ENCODE data around the gene LYPD4. TPM values are rescaled to one million over a fixed set of nuclear protein-coding genes. Genes with fewer than 3 reads are reported as not detected.

Gene LYPD4
- total RNA-seq, 2 donors from 2014 or later, result 6.6 TPM; not detected in 1

DNA sequence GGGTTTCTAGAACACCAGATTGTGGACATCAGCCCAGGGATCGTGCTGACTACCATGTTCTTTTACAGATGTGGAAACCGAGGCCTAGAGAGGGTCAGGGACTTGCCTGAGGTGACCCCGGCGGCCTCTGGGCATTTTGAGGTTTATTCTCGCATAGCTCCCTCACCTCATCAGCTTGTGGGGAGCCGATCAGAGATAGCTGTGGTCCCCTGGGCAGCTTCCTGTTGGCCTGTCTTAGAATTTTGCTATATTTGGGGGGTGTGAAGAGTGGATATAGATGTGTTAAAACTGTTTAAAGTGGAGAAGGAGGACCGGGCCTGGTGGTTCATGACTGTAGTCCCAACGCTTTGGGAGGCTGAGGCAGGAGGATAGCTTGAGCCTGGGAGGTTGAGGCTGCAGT is 45.4 kb upstream of the LYPD4 start:
- H3K4me1 ChIP-seq (replicated peaks), result peaks cover 2% of the 10 kb centered on the region
- H3K27ac ChIP-seq, result no peak overlapping the region
- H3K36me3 ChIP-seq, result no peaks in the 10 kb centered on the region
- TF ChIP-seq, protein P1, sequence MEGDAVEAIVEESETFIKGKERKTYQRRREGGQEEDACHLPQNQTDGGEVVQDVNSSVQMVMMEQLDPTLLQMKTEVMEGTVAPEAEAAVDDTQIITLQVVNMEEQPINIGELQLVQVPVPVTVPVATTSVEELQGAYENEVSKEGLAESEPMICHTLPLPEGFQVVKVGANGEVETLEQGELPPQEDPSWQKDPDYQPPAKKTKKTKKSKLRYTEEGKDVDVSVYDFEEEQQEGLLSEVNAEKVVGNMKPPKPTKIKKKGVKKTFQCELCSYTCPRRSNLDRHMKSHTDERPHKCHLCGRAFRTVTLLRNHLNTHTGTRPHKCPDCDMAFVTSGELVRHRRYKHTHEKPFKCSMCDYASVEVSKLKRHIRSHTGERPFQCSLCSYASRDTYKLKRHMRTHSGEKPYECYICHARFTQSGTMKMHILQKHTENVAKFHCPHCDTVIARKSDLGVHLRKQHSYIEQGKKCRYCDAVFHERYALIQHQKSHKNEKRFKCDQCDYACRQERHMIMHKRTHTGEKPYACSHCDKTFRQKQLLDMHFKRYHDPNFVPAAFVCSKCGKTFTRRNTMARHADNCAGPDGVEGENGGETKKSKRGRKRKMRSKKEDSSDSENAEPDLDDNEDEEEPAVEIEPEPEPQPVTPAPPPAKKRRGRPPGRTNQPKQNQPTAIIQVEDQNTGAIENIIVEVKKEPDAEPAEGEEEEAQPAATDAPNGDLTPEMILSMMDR (IDR thresholded peaks at IDR 0.05), result no peak
- no peak for TF ChIP-seq POLR2AphosphoS5 (IDR thresholded peaks at IDR 0.05)
- no peak for TF ChIP-seq POLR2A (IDR thresholded peaks at IDR 0.05)
- H3K9me3 ChIP-seq, result no peaks in the 10 kb centered on the region
- no peak overlapping the region for H3K4me3 ChIP-seq
- 96% methylated on average over 8 of the region's 8 CpGs for WGBS
- no peak for DNase-seq (ENCODE audit: low spot score)
- intact Hi-C loops (cut with DNase I), result no loop called here
- H3K27me3 ChIP-seq (replicated peaks; ENCODE audit: insufficient read depth), result no peaks in the 10 kb centered on the region

DNA sequence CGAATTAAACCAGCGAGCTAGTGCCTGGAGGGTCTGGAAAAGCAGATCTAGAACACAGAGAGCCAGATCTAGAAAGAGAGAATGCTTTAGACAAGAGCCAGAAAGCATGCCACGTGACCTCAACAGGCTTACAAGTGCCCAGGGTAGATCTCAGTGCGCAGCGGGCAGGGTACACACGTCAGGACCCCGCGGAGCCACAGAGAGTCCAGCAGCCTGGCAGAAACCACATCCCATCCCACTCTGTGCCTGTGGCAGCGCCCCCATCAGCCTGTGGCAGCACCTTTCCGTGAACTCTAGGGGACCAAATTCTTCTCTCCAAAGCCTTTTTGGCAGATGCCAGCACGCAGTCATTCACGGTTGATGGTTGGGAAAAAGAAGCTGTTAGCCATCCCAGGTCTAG is 44.4 kb upstream of the LYPD4 start:
- intact Hi-C loops (cut with DNase I), result no loop called here
- Histone ChIP-seq H3K4me3 (no peak overlapping the region), H3K9me3 (no peaks in the 10 kb centered on the region), H3K27ac (no peak overlapping the region), H3K27me3 (replicated peaks; ENCODE audit: insufficient read depth) (no peaks in the 10 kb centered on the region), H3K36me3 (no peaks in the 10 kb centered on the region), H3K4me1 (replicated peaks) (peaks cover 4% of the 10 kb centered on the region)
- WGBS, result 90% methylated on average over 12 of the region's 12 CpGs
- no peak for DNase-seq (ENCODE audit: low spot score)
- TF ChIP-seq POLR2A (IDR thresholded peaks at IDR 0.05), result no peak
- TF ChIP-seq, protein P1 (IDR thresholded peaks at IDR 0.05), result no peak
- no peak for TF ChIP-seq POLR2AphosphoS5 (IDR thresholded peaks at IDR 0.05)

DNA sequence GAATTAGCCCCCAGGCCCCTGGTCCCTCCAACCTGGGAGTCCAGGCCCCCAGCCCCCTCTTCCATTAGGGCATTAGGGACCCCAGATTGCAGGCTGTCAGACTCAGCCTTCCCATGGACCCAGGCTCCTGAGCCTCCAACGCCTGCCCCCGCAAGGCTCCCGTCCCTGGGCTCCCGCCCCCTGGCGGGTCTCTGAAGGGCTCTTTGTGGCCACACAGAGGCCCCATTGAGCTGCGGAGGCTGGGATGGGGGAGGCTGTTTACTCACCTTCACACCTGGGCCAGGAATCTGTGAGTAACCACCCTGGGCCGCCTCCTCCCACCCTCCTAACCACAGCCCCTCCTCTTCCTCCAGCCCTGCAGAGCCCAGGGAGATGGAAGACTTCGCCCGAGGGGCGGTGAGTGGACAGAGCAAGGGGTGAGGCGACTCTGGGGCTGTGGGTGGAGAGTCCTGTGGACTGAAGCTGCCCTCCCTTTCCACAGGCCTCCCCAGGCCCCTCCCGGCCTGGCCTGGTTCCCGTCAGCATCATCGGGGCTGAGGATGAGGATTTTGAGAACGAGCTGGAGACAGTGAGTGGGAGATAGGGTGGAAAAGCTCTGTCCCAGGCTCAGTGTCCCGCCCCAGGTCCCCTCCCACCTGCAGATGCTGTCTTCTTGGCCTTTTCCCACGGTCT is 43.4 kb upstream of the LYPD4 start:
- Histone ChIP-seq H3K36me3 (no peaks in the 10 kb centered on the region), H3K27me3 (replicated peaks; ENCODE audit: insufficient read depth) (no peaks in the 10 kb centered on the region), H3K4me1 (replicated peaks) (peaks cover 4% of the 10 kb centered on the region), H3K9me3 (no peaks in the 10 kb centered on the region), H3K4me3 (no peak overlapping the region), H3K27ac (no peak overlapping the region)
- 35% methylated on average over 17 of the region's 17 CpGs for WGBS
- TF ChIP-seq POLR2A (IDR thresholded peaks at IDR 0.05), result no peak
- TF ChIP-seq, protein P1 (IDR thresholded peaks at IDR 0.05), result peak in 1 of 4 experiments; percentile 48
- intact Hi-C loops (cut with DNase I), result no loop called here
- DNase-seq (ENCODE audit: low spot score), result no peak

GRCh38 chr19:41886761-41887710 is 42.6 kb upstream of the LYPD4 start:
- no peak overlapping the region for H3K4me3 ChIP-seq

More at GRCh38 chr19:41886761-41887710, 42.6 kb upstream of the LYPD4 start:
- no peak for DNase-seq (ENCODE audit: low spot score)
- WGBS, result 58% methylated on average over 13 of the region's 13 CpGs
- intact Hi-C loops (cut with DNase I), result no loop called here
- no peaks in the 10 kb centered on the region for H3K27me3 ChIP-seq (replicated peaks; ENCODE audit: insufficient read depth)
- H3K27ac ChIP-seq, result no peak overlapping the region
- TF ChIP-seq POLR2AphosphoS5 (IDR thresholded peaks at IDR 0.05) (no peak), POLR2A (IDR thresholded peaks at IDR 0.05) (no peak)
- TF ChIP-seq, protein P1 (IDR thresholded peaks at IDR 0.05), result no peak
- H3K36me3 ChIP-seq, result no peaks in the 10 kb centered on the region
- peaks cover 4% of the 10 kb centered on the region for H3K4me1 ChIP-seq (replicated peaks)
- H3K9me3 ChIP-seq, result no peaks in the 10 kb centered on the region
